Uterus (tissue), 4 donors: ENCODE measurements around the gene CEACAM4. TPM values are rescaled to one million over a fixed set of nuclear protein-coding genes. Genes with fewer than 3 reads are reported as not detected.
"Not testable (repeated sequence)": the region's sequence is repeated elsewhere in the genome, so short reads cannot be mapped to it uniquely, and the experiment has no call there.

Source experiments
- DNase-seq, 2 donors: peaks; one replicate each; pipeline ENCODE4 v3.0.0-alpha.2; 2019 to 2020
- H3K27ac ChIP-seq, 2 donors: fragments of 200-600 bp; sonication (generic); 1 replicate in 1 of 2; 2 replicates in 1 of 2; pipeline ENCODE4 v1.5.1; 2016 to 2018
- H3K27me3 ChIP-seq, 2 donors: fragments of 200-600 bp; sonication (generic); one replicate each; pipeline ENCODE4 v1.5.1; 2018 to 2019; ENCODE audit warnings: control low read depth in 1 of 2
- H3K36me3 ChIP-seq, 2 donors: fragments of 200-600 bp; sonication (generic); one replicate each; pipeline ENCODE4 v1.5.1; 2019; ENCODE audit warnings: control low read depth in 1 of 2
- H3K4me1 ChIP-seq, 2 donors: fragments of 200-600 bp; sonication (generic); one replicate each; pipeline ENCODE4 v1.5.1; 2018 to 2019; ENCODE audit warnings: control low read depth in 1 of 2
- H3K4me3 ChIP-seq, 2 donors: fragments of 200-600 bp; sonication (generic); 1 replicate in 1 of 2; 2 replicates in 1 of 2; pipeline ENCODE4 v1.5.1; 2018 to 2019; ENCODE audit warnings: mild to moderate bottlenecking in 1 of 2
- H3K9me3 ChIP-seq, 2 donors: fragments of 200-600 bp; sonication (generic); one replicate each; pipeline ENCODE4 v1.5.1; 2019; ENCODE audit warnings: control low read depth in 1 of 2
- POLR2A ChIP-seq, 2 donors: fragments of 450-650 bp; IDR thresholded peaks; one replicate each; pipeline ENCODE4 v1.6.1; 2016; ENCODE audit warnings: antibody characterized with exemption in 2 of 2, mild to moderate bottlenecking in 1 of 2, moderate library complexity in 1 of 2
- intact Hi-C: fragments of 100-400 bp; cut with DNase I; formaldehyde crosslinking; loops from one replicate; pipeline ENCODE4 v1.15.1; 2023; ENCODE audit warnings: low total_unique reads
- total RNA-seq, 4 donors: library from RNA; depleted of rRNA in 3 of 4; stranded (reverse); fragments of >200 nt in 3 of 4; gene quantifications; one replicate each; pipeline versions ENCODE4 v1.1.0 to v1.2.4, GENCODE V29; 2014 to 2023
- TF ChIP-seq, protein P1 (sequence below), 4 experiments: fragments of 200-600 bp in 2 of 4; fragments of 450-650 bp in 2 of 4; sonication (generic) in 2 of 4; IDR thresholded peaks; one replicate each; pipeline ENCODE4 v1.5.1; 2016 to 2019; ENCODE audit warnings: antibody characterized with exemption in 4 of 4, mild to moderate bottlenecking in 2 of 4, moderate library complexity in 1 of 4
- donor health status: DM: yes; HTN: yes; CAD: no.

CEACAM4 gene
- total RNA-seq, 4 donors from 2014 or later = 0.26 to 0.61 TPM; not detected in 2

DNA sequence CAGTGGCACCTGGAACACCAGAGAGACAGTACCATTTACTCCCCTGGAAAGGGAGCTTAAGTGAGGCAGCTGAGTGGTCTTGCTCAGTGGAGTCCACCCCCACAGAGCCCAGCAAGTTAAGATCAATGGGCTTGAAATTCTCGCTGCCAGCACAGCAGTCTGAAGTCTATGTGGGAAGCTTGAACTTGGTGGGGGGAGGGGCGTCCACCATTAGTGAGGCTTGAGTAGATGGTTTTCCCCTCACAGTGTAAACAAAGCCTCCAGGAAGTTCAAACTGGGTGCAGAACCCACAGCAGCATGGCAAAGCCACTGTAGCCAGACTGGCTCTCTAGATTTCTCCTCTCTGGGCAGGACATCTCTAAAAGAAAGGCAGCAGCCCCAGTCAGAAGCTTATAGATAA is 30.3 kb upstream of the CEACAM4 start:
- Histone ChIP-seq H3K9me3 (no peaks in the 10 kb centered on the region), H3K36me3 (no peaks in the 10 kb centered on the region), H3K4me1 (no peaks in the 10 kb centered on the region), H3K4me3 (no peak overlapping the region), H3K27ac (no peak overlapping the region), H3K27me3 (no peaks in the 10 kb centered on the region)
- DNase-seq = no peak
- intact Hi-C loops = no loop called here
- TF ChIP-seq, protein P1, sequence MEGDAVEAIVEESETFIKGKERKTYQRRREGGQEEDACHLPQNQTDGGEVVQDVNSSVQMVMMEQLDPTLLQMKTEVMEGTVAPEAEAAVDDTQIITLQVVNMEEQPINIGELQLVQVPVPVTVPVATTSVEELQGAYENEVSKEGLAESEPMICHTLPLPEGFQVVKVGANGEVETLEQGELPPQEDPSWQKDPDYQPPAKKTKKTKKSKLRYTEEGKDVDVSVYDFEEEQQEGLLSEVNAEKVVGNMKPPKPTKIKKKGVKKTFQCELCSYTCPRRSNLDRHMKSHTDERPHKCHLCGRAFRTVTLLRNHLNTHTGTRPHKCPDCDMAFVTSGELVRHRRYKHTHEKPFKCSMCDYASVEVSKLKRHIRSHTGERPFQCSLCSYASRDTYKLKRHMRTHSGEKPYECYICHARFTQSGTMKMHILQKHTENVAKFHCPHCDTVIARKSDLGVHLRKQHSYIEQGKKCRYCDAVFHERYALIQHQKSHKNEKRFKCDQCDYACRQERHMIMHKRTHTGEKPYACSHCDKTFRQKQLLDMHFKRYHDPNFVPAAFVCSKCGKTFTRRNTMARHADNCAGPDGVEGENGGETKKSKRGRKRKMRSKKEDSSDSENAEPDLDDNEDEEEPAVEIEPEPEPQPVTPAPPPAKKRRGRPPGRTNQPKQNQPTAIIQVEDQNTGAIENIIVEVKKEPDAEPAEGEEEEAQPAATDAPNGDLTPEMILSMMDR (IDR thresholded peaks at IDR 0.05) = no peak
- TF ChIP-seq POLR2A (IDR thresholded peaks at IDR 0.05) = no peak

DNA sequence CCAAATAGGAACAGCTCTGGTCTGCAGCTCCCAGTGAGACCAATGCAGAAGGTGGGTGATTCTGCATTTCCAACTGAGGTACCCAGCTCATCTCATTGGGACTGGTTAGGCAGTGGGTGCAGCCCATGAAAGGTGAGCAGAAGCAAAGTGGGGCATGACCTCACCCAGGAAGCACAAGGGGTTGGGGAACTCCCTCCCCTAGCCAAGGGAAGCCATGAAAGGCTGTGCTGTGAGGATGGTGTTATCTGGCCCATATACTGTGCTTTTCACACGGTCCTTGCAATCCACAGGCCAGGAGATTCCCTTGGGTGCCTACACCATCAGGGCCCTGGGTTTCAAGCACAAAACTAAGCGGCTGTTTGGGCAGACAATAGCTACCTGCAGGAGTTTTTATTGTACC is 29.9 kb upstream of the CEACAM4 start:
- intact Hi-C loops, H3K27ac ChIP-seq, H3K9me3 ChIP-seq, DNase-seq, H3K4me3 ChIP-seq, H3K36me3 ChIP-seq, H3K4me1 ChIP-seq, H3K27me3 ChIP-seq: not testable (repeated sequence)

DNA sequence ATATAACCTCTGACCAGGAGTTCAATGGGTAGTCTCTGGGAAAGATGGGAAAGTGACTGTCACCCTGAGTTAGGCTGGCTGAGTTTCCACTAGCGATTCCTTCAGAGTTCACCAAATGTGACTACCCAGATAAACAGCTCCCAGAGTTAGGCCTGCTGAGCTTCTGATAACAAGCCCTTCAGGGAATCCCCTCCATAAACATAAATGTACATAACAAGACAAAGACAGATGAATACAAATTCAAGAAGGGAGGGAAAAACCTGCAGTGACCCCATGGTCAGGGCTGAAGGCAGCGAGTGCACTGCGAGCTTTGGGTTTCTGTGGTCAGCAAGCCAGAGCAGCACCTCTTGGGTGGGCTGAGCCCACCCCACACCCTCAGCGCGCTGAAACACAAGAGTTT is 25.4 kb upstream of the CEACAM4 start:
- H3K4me3 ChIP-seq = no peak overlapping the region
- H3K27me3 ChIP-seq = no peaks in the 10 kb centered on the region
- DNase-seq = no peak
- no peaks in the 10 kb centered on the region for H3K4me1 ChIP-seq
- H3K9me3 ChIP-seq = no peaks in the 10 kb centered on the region
- H3K36me3 ChIP-seq = no peaks in the 10 kb centered on the region
- intact Hi-C loops = no loop called here
- no peak overlapping the region for H3K27ac ChIP-seq
- TF ChIP-seq, protein P1 (IDR thresholded peaks at IDR 0.05) = no peak
- no peak for TF ChIP-seq POLR2A (IDR thresholded peaks at IDR 0.05)

DNA sequence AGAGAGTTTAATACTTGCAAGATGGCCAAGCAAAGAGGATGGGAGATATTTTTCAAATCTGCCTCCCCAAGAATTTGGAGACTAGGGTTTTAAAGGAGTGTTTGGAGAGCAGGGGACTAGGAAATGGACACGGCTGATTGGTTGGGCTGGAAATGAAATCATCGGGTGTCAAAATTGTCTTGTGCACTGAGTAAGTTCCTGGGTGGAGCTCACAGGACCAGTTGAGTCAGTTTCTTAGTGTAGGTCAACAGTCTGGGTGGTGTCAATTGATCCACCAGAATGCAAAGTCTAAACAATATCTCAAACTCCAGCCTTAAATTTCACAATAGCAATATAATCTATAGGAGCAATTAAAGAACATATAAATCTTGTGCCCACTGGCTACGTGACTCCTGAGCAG is 23.0 kb upstream of the CEACAM4 start:
- Histone ChIP-seq H3K27me3 (no peaks in the 10 kb centered on the region), H3K27ac (no peak overlapping the region), H3K9me3 (no peaks in the 10 kb centered on the region), H3K4me1 (no peaks in the 10 kb centered on the region), H3K36me3 (no peaks in the 10 kb centered on the region), H3K4me3 (no peak overlapping the region)
- TF ChIP-seq, protein P1 (IDR thresholded peaks at IDR 0.05) = no peak
- TF ChIP-seq POLR2A (IDR thresholded peaks at IDR 0.05) = no peak
- no peak for DNase-seq
- intact Hi-C loops = no loop called here

DNA sequence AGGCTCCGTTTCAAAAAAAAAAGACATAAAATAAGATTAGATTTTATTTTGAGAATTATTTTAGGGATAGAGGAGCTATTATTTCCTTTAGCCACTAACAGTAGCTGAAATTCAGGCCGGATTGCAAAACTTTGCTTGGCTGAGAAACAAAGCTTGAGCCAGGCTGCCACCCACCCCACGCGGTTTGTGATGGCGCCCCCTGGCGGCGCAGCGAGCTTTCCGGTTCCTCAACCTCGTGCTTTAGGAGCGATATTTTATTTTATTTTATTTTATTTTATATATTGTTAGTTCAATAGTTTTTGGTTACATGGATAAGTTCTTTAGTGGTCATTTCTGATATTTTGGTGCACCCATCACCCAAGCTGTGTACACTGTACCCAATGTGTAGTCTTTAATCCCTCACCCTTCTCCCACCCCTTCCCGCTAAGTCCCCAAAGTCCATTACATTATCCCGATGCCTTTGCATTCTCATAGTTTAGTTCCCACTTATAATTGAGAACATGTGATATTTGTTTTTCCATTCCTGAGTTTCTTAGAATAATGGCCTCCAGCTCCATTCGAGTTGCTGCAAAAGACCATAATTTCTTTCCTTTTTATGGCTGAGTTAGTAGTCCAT is 19.8 kb upstream of the CEACAM4 start:
- DNase-seq = no peak
- H3K4me3 ChIP-seq = no peak overlapping the region
- intact Hi-C loops = no loop called here
- TF ChIP-seq, protein P1 (IDR thresholded peaks at IDR 0.05) = no peak
- TF ChIP-seq POLR2A (IDR thresholded peaks at IDR 0.05) = no peak
- no peak overlapping the region for H3K27ac ChIP-seq
- H3K4me1 ChIP-seq = no peaks in the 10 kb centered on the region
- no peaks in the 10 kb centered on the region for H3K36me3 ChIP-seq
- H3K27me3 ChIP-seq = no peaks in the 10 kb centered on the region
- no peaks in the 10 kb centered on the region for H3K9me3 ChIP-seq
